ENCODE measurements around the gene ULBP1. TPM values are rescaled to one million over a fixed set of nuclear protein-coding genes. Genes with fewer than 3 reads are reported as not detected.

Gene ULBP1
- total RNA-seq, 1 experiment from 2014 or later = 1.6 TPM

DNA sequence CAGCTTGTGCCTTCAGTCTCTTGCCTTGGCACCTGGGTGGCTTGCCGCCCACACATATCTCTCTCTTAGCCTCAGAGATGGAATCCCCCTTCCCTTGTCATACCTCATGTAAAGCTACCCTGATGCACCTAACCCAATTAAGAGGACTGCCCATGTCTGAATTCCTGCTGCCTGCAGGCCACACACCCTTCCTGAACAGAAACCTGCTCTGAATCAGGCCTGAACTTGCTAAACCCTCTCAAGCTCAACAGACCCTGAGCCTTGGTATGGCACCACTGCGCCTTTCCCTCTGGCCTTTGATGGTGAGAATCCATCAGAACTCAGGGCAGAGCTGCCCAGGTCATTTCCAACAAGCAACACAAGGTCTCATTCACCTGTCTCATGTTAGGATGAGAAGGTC is 46.1 kb upstream of the ULBP1 start:
- Histone ChIP-seq H2AFZ (ENCODE audit: low read length) (no peak overlapping the region), H3K56ac (ENCODE audit: insufficient read length, low read depth, low read length) (no peak overlapping the region)

More for the DNA sequence above, 46.1 kb upstream of the ULBP1 start:
- H2AK5ac ChIP-seq (ENCODE audit: insufficient read length, low read length) = no peak overlapping the region
- H4K91ac ChIP-seq (ENCODE audit: insufficient read length, low read depth, low read length) = no peak overlapping the region
- H3T11ph ChIP-seq (ENCODE audit: low read length) = no peak overlapping the region
- TF ChIP-seq, protein P1, sequence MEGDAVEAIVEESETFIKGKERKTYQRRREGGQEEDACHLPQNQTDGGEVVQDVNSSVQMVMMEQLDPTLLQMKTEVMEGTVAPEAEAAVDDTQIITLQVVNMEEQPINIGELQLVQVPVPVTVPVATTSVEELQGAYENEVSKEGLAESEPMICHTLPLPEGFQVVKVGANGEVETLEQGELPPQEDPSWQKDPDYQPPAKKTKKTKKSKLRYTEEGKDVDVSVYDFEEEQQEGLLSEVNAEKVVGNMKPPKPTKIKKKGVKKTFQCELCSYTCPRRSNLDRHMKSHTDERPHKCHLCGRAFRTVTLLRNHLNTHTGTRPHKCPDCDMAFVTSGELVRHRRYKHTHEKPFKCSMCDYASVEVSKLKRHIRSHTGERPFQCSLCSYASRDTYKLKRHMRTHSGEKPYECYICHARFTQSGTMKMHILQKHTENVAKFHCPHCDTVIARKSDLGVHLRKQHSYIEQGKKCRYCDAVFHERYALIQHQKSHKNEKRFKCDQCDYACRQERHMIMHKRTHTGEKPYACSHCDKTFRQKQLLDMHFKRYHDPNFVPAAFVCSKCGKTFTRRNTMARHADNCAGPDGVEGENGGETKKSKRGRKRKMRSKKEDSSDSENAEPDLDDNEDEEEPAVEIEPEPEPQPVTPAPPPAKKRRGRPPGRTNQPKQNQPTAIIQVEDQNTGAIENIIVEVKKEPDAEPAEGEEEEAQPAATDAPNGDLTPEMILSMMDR (conservative IDR thresholded peaks at IDR 0.05) = no peak
- no peak overlapping the region for H2BK120ac ChIP-seq (ENCODE audit: low read depth, low read length, poor library complexity, severe bottlenecking)
- H4K8ac ChIP-seq (replicated peaks; ENCODE audit: insufficient read length, low read depth, low read length) = no peak overlapping the region
- H3K14ac ChIP-seq (ENCODE audit: insufficient read depth, low read length) = no peak overlapping the region
- H3K27me3 Mint-ChIP-seq (ENCODE audit: low read depth) = peaks cover 74% of the 10 kb centered on the region
- no peak overlapping the region for H2BK20ac ChIP-seq (ENCODE audit: low read depth, low read length, poor library complexity, severe bottlenecking)
- H2BK15ac ChIP-seq (ENCODE audit: low read depth, low read length) = no peak overlapping the region
- H3K18ac ChIP-seq (ENCODE audit: insufficient read length, low read depth, low read length) = no peak overlapping the region
- no peak overlapping the region for H2BK5ac ChIP-seq (ENCODE audit: insufficient read length, low read length)
- no peak overlapping the region for H3K4me2 ChIP-seq (ENCODE audit: insufficient read depth, insufficient read length, low read length)
- H3K4me1 Mint-ChIP-seq = peaks cover 4 to 7% of the 10 kb centered on the region in 2 experiments
- no peak for DNase-seq
- no peak overlapping the region for H3K4me3 Mint-ChIP-seq
- no peaks in the 10 kb centered on the region for H3K4me1 ChIP-seq (ENCODE audit: insufficient read depth, low read length)
- H3K27me3 ChIP-seq (ENCODE audit: insufficient read depth, low read length) = peaks cover 21% of the 10 kb centered on the region; the same call in 1 of the 2 replicates
- H3K27ac Mint-ChIP-seq = no peak overlapping the region
- H3K9ac ChIP-seq (ENCODE audit: extremely low read depth, insufficient read length, low read length) = no peak overlapping the region
- no peaks in the 10 kb centered on the region for H3K79me2 ChIP-seq (ENCODE audit: insufficient read depth, low read length)
- peaks cover 4% of the 10 kb centered on the region for H3K23me2 ChIP-seq (ENCODE audit: insufficient read length, low read depth, low read length, poor library complexity, severe bottlenecking)
- H4K20me1 ChIP-seq (ENCODE audit: control insufficient read depth, insufficient read depth, insufficient read length) = peaks cover 2% of the 10 kb centered on the region
- H2BK12ac ChIP-seq (ENCODE audit: insufficient read length, low read depth, low read length) = no peak overlapping the region
- no peak overlapping the region for H3K4ac ChIP-seq (ENCODE audit: low read depth, low read length)
- no peaks in the 10 kb centered on the region for H3K36me3 Mint-ChIP-seq (ENCODE audit: insufficient read depth in 1 of 3, low read depth in 3 of 3)
- H3K9me3 Mint-ChIP-seq = no peaks in the 10 kb centered on the region
- no peak overlapping the region for H3K27ac ChIP-seq (ENCODE audit: insufficient read length, low read depth, low read length)
- H3K79me1 ChIP-seq (ENCODE audit: insufficient read depth, low read depth, low read length, poor library complexity, severe bottlenecking) = no peaks in the 10 kb centered on the region
- WGBS (ENCODE audit: extremely low coverage, insufficient read length, low lambda C conversion rate) = no CpG with 5 or more reads among the region's 2 CpGs
- no peak overlapping the region for H4K5ac ChIP-seq (ENCODE audit: insufficient read length, low read depth, low read length)
- no peaks in the 10 kb centered on the region for H3K9me3 ChIP-seq (ENCODE audit: control insufficient read depth, low read depth, low read length)
- no peak overlapping the region for H3K23ac ChIP-seq (ENCODE audit: insufficient read length, low read depth, low read length)

Data from H9 (cell line).